H1 (cell line): ENCODE results near the gene FOXP2. TPM values are rescaled to one million over a fixed set of nuclear protein-coding genes. Genes with fewer than 3 reads are reported as not detected.

Source experiments
- CBX5 ChIP-seq: fragments of 300-800, 300-1000 bp; sonication (generic); IDR thresholded peaks from 2 replicates; pipeline ENCODE4 v1.7.1; 2016; ENCODE audit warnings: antibody characterized with exemption, low read length, low read depth
- CTBP2 ChIP-seq: IDR thresholded peaks from 2 replicates; pipeline ENCODE4 v1.7.0; 2011; ENCODE audit warnings: borderline replicate concordance, mild to moderate bottlenecking, moderate library complexity, mixed read lengths, low read length; ENCODE audit not compliant: insufficient read depth, insufficient read length
- CTCF ChIP-seq, 3 experiments: IDR thresholded peaks; 1 replicate in 2 of 3; 2 replicates in 1 of 3; pipeline versions ENCODE4 v1.5.1 to v1.6.1; 2011; ENCODE audit warnings: low read length in 3 of 3, mild to moderate bottlenecking in 3 of 3, inconsistent platforms in 2 of 3, low read depth in 1 of 3, moderate library complexity in 1 of 3; ENCODE audit not compliant: insufficient read depth in 1 of 3; ENCODE audit errors: control extremely low read depth in 1 of 3
- EZH2 ChIP-seq: fragments of 200-600 bp; sonication (generic); IDR thresholded peaks from 2 replicates; pipeline ENCODE4 v1.7.1; 2012; ENCODE audit warnings: low read depth, mild to moderate bottlenecking, moderate library complexity, low read length, inconsistent platforms; ENCODE audit not compliant: severe bottlenecking
- HDAC6 ChIP-seq: IDR thresholded peaks from one replicate; pipeline ENCODE4 v1.7.1; 2012; ENCODE audit warnings: low read depth, mild to moderate bottlenecking, inconsistent platforms, low read length, moderate library complexity
- TAF7 ChIP-seq: optimal IDR thresholded peaks from 2 replicates; pipeline ENCODE3; 2011; ENCODE audit warnings: low read depth, mild to moderate bottlenecking, inconsistent platforms, low read length, moderate library complexity, borderline replicate concordance
- TCF12 ChIP-seq: IDR thresholded peaks from 2 replicates; pipeline ENCODE4 v1.6.1; 2011; ENCODE audit warnings: low read depth, mild to moderate bottlenecking, low read length
- microRNA-seq, 2 experiments: library from miRNA; unstranded; fragments of <30 nt; microRNA quantifications; one replicate each; pipeline versions ENCODE4 to v1.2.0, GENCODE V29; 2016 to 2020; ENCODE audit warnings: borderline microRNAs expressed in 2 of 2, borderline number of aligned reads in 2 of 2, borderline replicate concordance in 1 of 2
- polyA plus RNA-seq, 7 experiments: library from polyadenylated mRNA; depleted of rRNA in 3 of 7; stranded (reverse) in 5 of 7; unstranded in 2 of 7; fragments of >200 nt in 5 of 7; fragments of 200-250 nt in 2 of 7; gene quantifications; 1 replicate in 5 of 7; 2 replicates in 1 of 7; 4 replicates in 1 of 7; pipeline versions ENCODE4 v1.2.1 to v1.2.3, GENCODE V29; 2011 to 2013; ENCODE audit warnings: missing spikeins in 2 of 7, mixed read lengths in 2 of 7
- small RNA-seq: library from polyadenylated mRNA; stranded (forward); fragments of <200 nt; extraction: miRNeasy Mini kit (QIAGEN cat#:217004); gene quantifications from one replicate; pipeline ENCODE3, GENCODE V24; 2013; ENCODE audit not compliant: insufficient read depth
- total RNA-seq: library from RNA; stranded (reverse); fragmentation: NEBNext Ultra II Directional; extraction: Animal tissue kit (Norgen Biotek cat#: 25700); gene quantifications from 2 replicates; pipeline ENCODE4 v1.2.1, GENCODE V29; 2021

FOXP2 gene
- total and polyA plus RNA-seq, 2 of the 8 experiments (the other 6 are each of a cell fraction or from before 2014, with no cell fraction given): 0.09 to 0.43 TPM

GRCh38 chr7:114741911-114742310, 327.3 kb downstream of the FOXP2 start (continued):
- TF ChIP-seq CTCF (IDR thresholded peaks at IDR 0.05; ENCODE audit: control extremely low read depth in 1 of 3, insufficient read depth in 1 of 3, low read depth in 1 of 3, low read length in 3 of 3): no peak
- no peak for TF ChIP-seq CBX5
- TF ChIP-seq TCF12: no peak
- TF ChIP-seq HDAC6: no peak
- TF ChIP-seq EZH2: no peak
- TF ChIP-seq CTBP2: no peak
- no peak for TF ChIP-seq TAF7
- TF ChIP-seq, all 59 proteins: peak for 0

Small RNA genes lying within 50 kb of the gene (microRNA-seq; reads per million reads assigned to microRNA genes)
- 0 reads per million in 2 experiments for gene MIR3666

Small RNA genes lying within 50 kb of the gene (small RNA-seq; reads per million reads assigned to genes)
- not detected for gene MIR3666
- gene RNA5SP238: not detected
